GM18870 (cell line): ENCODE data around the gene MAFG.
"Not testable (repeated sequence)": the region's sequence is repeated elsewhere in the genome, so short reads cannot be mapped to it uniquely, and the experiment has no call there.

ENCODE experiments used
- ATAC-seq: cut with Tn5 transposase; IDR thresholded peaks from one replicate; pipeline ENCODE4 v1.9.1; 2021; ENCODE audit warnings: moderate library complexity; ENCODE audit not compliant: unreplicated experiment

MAFG gene

DNA sequence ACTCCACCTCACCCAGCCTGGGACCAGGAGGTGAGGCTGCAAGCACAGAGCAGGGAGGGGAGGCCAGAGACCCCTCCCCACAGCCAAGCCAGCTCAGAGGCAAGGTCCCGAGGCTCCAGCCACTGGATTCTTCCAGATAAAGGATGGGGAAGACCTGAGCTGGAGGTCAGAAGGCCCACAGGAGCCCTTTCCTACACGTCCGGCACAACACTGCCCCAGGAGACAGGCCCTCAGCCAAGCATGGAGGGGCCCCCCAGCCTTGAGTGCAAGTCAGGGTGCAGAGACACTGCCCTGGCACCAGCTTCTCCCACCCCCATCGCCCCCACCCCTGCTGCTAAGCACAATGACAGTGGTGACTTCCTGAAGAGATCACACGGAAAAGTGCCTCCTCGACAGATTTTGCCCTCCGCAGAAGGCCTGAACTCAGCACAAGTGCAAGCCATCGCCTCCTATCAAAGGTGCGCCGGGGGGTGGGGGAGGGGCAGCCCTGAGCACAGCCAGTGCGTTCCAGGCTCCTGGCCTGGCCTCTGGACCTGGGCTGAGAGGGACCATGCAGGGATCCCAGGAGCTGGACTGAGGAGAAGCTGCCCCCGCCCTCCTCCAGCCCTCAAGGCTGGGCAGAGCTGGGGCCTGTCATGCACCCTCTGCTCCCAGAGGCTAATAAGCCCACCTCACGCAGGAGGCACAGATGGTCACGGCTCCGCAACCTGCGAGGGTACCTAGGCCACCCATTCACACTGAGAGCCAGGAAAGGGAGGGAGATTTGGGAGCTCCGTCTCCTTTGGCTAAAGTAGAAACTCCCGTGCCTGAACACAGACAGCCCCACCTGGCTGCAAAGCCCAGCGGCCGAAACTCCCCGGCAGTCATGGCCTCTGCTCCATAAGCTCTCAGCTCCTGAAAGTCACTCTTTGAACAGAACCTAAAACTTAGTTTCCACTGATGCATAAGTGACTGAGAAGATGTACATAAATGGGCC is 2.7 kb downstream of the MAFG start:
- no peak for ATAC-seq

DNA sequence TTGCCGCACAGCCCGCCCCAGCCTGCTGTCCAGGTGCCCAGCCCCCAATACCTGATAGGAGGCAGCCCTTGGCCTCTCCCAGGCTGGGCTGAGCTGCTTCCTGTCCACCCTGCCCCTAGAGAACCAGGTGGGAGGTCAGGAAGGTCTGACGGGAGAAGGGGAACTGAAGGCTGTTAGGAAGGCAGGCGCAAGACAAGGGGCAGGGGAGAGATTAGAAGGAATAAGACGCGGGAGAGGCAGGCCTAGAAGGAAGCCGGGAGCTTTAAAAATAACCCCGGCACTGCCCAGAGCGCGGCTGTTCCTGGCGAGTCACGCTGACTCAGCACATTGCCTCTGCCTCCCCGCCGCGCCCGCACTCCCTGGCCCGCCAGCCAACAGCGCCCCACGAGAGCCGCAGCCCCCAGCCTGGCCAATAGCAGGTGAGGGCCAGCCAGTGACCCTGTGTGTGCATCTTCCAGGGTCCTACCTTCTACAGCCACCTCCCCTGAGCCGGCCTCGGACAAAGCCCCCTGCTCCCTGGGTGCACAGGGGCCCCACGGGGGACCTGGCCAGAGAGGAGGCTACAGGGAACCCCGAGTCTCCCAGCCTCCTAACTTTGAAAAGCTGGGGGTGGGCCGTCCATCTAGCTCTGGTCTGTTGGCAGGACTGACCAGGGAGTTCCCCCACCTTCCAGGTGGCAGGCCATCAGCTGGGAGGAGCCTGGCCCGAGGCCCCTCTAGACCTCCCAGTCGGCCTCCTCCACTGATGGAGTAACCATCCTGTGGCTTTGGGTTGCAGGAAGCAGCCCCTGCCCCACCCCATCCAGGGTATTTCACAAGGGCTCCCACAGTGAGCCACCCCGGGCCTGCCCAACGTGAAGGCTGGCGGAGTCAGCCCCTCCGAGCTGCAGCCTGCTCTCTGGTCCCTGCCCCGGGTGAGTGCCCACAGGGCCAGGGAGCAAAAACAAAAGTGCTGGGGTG is 4.0 kb downstream of the MAFG start:
- ATAC-seq = no peak

GRCh38 chr17:81922566-81923301 is 4.8 kb downstream of the MAFG start:
- ATAC-seq = no peak

DNA sequence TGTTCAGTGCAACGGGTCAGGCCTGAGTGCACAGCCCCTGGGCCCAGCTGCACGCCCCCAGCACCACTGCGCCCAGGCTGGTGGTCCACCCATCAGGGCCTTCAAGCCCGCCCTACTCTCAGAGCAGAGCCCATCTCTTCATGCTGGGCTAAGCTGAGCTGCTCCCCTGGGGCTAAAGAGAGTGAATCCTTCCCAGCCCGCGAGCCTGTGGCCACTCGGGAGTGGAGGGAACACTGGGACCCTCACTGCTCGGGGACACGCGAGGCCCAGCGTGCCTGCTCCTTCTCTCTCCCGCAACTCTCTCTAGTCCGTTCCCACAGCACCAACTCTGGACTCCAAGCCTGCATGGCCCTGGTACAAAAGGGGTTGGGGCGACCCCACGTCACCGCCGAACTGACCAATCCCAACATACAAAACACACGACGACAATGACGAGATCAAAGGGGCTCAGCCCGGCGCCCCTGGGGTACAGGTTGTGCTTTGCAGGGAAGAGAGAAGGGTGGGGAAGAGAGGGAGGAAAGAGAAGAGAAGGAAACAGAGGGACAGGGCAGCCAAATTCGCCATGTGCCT is 5.5 kb downstream of the MAFG start:
- no peak for ATAC-seq

DNA sequence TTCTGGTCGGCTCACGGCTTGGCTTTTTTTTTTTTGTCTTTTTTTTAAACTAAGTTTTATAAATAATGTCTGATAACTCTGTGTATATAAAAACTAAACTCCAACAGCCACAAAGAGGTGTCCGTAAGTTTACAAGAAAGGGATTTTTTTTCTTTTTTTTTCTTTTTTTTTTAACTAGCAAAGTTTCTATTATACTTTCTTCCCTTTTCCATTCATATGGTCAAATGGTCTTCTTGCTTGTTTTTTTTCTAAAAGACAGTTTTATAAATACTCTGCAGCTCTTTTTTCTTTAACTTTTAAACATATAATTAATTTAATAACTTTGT is 6.0 kb downstream of the MAFG start:
- no peak for ATAC-seq

DNA sequence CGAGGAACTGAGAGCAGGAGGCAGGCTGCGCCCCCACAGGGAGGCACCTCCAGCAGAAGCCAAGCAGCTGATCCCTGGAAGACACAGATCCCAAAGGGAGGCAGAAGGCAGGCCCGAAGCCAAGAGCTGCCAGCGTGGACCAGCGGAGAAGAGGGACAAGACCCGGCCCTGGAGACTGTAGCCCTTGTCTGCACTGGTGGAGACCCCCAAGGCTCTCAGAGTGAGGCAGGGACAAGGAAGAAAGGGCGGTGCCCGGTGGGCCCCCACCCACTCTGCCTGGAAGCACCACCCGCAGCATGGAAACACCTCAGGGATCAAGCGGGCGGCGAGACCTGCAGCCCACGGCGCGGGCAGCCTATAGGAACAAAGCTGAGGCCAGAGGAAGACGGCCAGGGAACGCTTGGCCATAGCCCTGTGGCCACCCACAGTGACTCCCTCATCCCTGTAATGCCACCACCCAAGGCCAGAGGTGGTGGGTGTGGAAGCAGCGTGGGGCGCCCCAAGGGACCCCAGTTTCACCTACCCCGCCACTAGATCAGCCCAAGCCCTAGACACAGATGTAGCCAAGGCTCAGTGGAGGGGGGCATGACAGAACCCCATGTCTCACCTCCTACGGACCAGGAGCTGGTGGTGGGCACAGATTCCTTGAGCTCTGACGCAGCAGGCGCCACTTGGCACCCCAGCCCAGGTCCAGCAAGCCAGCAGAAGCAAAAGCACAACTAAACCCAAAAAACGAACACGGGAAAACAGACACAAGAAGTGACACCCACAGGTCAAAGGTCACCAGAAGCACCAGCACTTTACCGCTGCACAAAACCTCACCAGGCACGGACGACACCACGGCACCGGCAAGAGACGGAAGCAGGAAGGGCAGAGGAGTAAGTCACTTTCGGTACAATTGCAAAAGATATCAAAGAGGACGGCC is 6.7 kb downstream of the MAFG start:
- ATAC-seq = no peak

GRCh38 chr17:81918832-81919545 is 8.5 kb downstream of the MAFG start:
- no peak for ATAC-seq

- ATAC-seq = not testable (repeated sequence)
Measured at GRCh38 chr17:81918333-81918669, 9.2 kb downstream of the MAFG start.

GRCh38 chr17:81917565-81918332 is 9.8 kb downstream of the MAFG start, which contains the start of gene SIRT7:
Gene SIRT7 (minus strand): TSS chr17:81918176. CDS start chr17:81918131, 45 bp downstream.
- ATAC-seq = no peak

DNA sequence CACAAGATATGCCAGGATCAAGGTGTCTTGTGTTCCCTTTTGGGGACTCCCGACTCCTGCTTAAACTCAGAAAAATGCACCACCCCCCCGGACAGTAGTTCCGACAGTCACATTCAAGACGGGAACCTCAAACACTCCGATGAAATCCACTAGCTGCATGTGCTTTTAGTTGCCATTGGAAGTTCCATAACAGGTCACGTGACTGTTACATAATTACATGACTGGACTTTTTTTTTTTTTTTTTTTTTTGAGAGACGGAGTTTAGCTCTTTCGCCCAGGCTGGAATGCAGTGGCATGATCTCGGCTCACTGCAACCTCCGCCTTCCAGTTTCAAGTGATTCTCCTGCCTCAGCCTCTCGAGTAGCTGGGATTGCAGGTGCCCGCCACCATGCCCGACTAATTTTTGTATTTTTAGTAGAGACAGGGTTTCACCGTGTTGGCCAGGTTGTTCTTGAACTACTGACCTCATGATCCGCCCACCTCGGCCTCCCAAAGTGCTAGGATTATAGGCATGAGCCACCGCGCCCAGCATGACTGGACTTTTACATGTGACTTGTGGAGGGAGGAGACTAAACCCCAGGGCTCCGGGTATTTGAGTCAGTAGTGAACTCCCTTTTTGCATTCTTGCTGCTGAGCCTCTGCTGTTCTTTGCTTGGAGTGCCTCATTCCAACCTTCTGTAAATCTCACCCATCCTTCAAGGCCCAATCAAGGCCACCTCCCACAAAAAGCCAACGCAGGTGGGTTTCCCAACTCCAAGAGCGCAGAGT is 11.1 kb downstream of the MAFG start:
- no peak for ATAC-seq

- ATAC-seq = no peak
Measured at GRCh38 chr17:81915331-81915730, 12.2 kb downstream of the MAFG start.

DNA sequence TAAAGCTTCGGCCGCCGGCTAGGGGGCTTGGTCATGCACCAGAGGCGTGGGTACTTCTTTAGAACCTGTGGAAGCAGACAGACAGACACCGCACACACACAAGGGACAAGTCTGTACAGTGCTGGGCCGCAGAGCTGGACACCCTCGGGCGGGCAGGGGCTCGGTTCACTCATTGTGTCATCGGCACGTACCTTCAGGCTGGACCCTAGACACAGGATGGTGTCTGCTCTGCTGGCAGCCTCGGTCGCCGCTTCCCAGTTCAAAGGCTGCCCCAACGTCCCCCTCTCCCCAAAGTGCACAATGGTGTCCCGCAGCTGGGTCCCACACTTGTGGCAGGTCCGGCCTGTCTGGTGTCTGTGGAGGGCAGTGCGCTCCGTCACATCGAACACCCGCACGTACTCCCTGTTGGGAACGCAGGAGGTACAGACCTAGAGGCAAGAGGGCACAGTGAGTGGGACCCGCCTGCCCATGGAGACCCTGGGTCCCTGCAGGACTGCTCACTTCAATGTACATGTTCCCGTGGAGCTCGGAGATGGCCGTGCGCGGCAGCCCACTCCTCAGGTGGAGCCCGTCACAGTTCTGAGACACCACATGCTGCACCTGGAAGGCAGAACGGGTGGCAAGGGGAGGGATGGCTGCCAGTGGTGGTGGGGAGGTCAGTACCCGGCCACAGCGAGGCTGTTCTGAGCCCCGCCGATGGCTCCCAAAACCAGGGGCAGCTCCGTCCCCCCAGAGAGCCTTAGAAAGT is 13.3 kb downstream of the MAFG start:
- ATAC-seq = no peak

DNA sequence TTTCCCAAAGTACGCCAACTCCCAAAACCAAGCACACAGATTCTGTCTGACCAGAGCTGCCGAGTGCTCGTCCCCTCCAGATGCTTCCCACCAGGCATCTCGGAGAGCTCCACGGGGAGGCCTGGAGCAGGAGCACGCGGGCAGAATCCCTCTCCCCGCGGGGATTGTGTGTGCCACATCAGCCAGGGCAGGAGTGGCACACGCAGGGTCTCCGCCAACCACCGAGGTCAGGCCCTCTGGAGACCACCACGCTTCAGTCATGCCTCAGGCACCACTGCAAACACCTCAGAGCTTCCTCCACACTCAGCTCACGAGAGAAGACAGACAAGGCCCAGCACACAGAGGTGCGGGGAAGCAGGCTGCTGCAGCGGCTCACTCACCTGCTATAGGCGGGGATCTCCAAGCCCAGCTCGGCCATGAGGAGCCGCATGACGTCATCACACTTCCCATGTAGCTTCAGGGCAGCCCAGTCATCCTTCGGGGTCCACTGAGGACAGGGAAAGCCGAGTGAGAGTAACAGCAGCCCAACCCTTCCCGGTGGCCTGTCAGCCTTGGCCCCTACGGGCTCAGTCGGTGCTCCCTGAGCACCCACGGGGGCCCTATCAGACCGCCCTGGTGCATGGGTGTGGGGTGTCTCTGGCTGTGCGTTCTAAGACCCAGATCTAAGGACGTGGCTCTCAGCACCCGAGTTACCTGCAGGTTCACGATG is 14.0 kb downstream of the MAFG start:
- no peak for ATAC-seq

- no peak for ATAC-seq
Measured at GRCh38 chr17:81912441-81913309, 14.9 kb downstream of the MAFG start.

DNA sequence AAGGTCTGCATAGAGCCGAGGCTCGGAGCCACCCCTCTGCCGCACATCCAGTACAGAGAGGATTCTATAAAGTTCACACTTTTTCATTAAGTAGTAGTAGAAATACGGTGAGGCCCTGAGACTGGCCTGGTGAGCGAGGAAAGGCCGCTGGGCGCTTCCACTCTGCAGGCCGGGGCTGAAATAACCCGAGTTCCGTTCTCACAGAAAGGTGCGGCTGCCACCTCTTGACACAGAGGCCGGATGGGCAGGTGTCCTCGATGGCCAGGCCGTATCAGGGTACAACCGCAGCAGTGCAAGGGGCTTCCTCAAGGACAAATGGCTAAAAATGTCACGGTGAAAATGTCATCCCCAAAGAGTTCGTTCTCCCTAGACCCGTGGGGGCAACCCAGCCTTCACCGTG is 15.6 kb downstream of the MAFG start:
- ATAC-seq = no peak
